GM19240 (cell line): ENCODE data around the gene FGD6.
"Not testable (repeated sequence)": the region's sequence is repeated elsewhere in the genome, so short reads cannot be mapped to it uniquely, and the experiment has no call there.

Source experiments
- DNase-seq: peaks from one replicate; pipeline ENCODE4 v3.0.0; 2011; ENCODE audit warnings: low spot score; ENCODE audit not compliant: insufficient read length

The FGD6 gene

GRCh38 chr12:95217377-95218149 is at the start of gene FGD6, which contains the start of gene VEZT:
Gene FGD6 (minus strand): TSS chr12:95217467. CDS start chr12:95217240, 227 bp downstream.
Gene VEZT (plus strand): TSS chr12:95217807. CDS start chr12:95217851, 44 bp downstream.
- DNase-seq, result peak; percentile 61

DNA sequence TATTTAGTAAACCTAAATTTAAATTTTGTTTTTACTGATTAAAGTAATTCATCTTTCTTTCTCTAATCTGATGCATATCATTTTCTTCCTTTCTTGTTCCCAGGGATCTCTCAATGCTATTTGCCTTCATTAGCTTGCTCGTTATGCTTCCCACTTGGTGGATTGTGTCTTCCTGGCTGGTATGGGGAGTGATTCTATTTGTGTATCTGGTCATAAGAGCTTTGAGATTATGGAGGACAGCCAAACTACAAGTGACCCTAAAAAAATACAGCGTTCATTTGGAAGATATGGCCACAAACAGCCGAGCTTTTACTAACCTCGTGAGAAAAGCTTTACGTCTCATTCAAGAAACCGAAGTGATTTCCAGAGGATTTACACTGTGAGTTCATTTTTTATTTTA is 49.0 kb upstream of the FGD6 start:
- no peak for DNase-seq

DNA sequence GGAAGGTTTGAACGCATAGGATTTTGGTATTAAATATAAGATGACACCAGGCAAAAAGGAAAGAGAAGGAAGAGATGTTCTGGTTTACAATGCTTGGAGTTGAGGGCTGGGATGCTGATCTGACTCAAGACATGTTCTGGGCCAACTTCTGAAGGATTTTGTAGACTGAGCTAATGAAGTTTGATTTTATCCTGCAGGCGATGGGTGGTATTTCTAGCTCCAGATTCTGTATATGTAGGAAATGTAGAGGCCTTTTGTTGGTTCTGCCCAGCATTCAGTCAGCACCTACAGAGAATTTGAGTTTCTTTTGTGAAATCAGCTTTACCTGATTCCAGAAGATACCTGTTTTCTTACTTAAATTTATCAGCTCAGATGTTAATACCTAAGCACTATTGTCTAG is 48.5 kb upstream of the FGD6 start:
- no peak for DNase-seq

DNA sequence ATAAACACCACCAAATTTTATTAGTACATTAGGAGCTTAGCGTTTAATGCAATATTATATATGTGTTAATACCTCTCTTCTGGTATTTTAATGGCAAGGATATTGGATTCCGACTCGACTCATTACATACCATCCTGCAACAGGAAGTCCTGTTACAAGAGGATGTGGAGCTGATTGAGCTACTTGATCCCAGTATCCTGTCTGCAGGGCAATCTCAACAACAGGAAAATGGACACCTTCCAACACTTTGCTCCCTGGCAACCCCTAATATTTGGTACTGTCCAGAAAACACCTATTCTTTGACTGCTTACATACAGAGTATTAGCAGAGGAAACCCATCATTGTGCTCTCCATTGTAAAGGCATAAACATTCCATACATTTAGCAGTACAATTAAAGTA is 45.5 kb upstream of the FGD6 start:
- DNase-seq, result no peak

GRCh38 chr12:95261109-95261508 is 43.8 kb upstream of the FGD6 start:
- DNase-seq, result no peak

DNA sequence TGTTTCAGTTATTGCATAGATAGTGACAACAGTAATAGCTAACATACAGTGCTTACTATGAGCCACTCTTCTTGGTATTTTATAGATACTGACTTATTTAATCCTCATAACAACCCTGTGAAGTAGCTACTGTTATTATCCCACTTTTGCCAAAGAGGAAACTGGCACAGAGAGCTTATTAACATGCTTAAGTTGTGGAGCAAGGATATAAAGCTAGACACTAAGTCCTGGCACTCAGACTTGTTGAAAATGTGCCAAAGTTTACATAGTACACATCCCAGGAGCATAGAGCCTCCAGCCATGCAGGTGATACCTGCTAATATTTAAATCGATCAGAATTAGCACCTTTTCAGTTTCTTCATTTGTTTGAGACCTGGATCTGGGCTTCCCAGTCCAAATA is 42.1 kb upstream of the FGD6 start:
- DNase-seq, result no peak

DNA sequence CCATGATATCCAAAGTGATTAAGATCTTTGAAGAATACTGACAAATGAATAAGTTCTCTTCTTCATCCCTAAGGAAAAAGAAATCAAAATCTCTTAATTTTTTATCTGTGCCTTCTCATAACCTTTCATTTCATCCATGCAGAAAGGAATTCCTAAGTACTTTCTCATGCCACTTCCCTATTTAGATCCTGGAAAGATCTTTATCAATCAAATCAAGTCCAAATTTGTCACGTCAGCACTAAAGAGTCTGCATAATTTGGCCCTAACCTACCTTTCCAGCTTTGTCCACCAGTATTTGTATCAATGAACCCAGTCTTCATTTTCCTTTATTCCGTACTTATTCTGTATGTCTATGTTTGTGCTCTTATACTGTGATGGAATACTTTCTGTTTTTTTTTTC is 41.5 kb upstream of the FGD6 start:
- no peak for DNase-seq

DNA sequence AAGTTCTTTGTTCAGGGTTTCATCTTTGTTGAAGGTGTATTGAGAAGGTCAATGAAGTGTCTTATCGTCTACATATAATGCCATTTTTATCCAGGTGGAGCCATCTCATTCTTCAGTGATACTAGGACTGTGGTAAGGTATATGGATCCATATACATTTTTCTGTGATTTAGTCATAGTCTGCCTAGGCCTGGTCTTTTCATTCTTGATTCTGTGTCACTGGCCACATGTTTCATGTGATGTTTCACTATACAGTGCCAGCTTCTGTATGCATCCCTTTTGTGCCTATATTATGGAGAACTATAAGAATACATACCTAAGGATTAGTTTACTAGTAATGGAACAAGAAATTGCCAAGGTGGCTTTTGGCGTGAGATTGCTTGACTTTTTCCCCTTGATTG is 40.9 kb upstream of the FGD6 start:
- DNase-seq, result no peak

DNA sequence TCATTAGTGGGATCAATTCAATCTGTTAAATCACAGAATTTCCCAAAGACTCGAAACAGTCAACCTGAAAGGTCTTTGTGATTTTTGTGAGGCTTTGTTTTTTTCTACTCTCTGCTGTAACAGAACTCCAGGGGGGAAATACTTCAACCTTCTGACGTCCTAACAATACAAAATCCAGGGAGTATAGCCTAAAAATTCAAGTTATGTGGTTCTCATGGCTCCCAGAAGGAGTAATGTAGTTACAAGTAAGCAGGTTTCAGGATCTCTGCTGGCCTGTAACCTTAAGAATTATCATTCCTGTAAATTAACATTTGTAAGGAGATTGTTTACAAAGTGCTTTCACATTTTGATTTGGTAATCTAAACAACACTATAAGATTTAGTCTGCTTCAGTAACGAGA is 40.3 kb upstream of the FGD6 start:
- no peak for DNase-seq

- DNase-seq, result no peak
Observed at GRCh38 chr12:95253386-95253785, 36.1 kb upstream of the FGD6 start.

- DNase-seq, result no peak
Observed at GRCh38 chr12:95248604-95249360, 31.5 kb upstream of the FGD6 start.

DNA sequence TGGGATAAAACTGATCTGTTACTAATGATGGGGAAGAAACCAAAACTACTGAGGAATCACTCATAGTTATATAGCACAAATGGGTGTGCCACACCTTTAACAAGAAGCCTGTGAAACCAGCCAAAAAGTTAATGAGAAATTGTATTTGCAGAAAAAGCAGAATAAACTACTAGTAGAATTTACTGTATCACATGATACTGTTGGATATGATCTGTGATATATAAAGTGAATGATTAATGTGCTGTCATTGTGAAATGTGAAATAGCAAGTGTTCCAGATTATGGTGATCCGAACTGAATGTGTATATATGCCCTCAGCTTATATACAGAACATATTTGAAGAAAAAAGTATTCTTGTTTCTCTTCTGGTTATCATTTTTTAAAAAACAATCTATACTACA is 30.8 kb upstream of the FGD6 start:
- no peak for DNase-seq

GRCh38 chr12:95244350-95244749 is 27.1 kb upstream of the FGD6 start:
- DNase-seq, result no peak

DNA sequence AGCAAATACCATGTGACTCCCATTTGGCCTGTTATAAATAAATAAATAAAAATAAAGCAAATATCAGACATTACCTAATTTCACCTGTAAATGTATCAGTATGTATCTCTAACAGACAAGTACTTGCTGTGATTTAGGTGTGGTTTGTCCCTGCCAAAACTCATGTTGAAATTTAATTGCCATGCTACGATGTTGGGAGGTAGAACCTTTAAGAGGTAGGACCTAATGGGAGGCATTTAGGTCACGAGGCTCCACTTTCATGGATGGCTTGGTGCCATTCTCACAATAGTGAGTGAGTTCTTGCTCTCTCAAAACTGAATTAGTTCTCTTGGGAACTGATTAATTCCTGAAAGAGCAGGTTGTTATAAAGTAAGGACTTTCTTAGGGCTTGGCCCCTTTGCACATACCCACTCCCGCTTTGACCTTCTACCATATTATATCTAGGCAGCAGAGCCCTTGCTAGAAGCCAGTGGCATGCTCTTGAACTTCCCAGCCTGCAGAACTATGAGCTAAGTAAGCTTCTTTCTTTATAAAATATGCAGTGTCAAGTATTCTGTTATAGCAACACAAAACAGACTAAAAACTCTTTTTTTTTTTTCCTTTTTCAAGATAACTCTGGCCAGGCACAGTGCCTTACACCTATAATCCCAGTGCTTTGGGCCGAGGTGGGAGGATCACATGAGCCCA is 26.4 kb upstream of the FGD6 start:
- no peak for DNase-seq

DNA sequence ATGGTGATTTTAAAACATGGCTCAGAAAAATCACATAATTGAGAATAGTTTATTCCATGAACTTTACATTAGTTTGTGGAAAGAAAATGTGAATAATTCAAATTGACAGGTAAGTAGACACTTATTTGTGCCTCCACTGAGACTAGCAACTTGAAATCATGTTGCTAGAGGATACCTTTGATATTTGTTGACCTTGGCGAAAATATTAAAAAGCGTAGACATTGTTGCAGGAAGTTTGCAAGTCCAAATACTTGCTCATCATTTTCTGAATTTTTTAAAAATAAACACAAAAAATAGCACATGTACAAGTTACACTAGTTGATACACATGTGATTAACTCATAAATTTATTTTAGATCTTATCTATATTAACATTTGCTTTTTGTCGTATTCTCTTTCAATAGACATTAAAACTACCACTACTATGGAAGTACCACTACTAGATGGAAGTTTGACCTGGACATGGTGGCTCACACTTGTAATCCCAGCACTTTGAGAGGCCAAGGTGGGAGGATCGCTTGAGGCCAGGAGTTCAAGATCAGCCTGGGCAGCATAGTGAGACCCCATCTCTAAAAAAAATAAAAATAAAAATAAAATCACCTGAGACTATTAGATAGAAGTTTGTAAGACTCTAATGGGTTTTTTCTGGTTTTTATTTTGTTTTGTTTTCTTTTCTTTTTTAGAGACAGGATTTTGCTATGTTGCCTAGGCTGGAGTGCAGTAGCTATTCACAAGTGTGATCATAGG is 24.7 kb upstream of the FGD6 start:
- no peak for DNase-seq

DNA sequence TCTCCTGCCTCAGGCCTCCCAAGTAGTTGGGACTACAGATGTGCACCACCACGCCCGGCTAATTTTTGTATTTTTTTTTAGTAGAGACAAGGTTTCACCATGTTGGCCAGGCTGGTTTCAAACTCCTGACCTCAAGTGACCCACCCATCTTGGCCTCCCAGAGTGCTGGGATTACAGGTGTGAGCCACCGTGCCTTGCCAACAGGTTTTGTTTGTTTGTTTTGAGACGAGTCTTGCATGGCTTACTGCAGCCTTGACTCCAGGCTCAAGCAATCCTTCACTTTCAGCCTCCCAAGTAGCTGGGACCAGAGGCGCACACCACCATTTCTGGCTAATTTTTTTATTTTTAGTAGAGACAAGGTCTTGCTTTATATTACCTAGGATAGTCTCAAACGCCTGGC is 23.9 kb upstream of the FGD6 start:
- DNase-seq, result not testable (repeated sequence)

DNA sequence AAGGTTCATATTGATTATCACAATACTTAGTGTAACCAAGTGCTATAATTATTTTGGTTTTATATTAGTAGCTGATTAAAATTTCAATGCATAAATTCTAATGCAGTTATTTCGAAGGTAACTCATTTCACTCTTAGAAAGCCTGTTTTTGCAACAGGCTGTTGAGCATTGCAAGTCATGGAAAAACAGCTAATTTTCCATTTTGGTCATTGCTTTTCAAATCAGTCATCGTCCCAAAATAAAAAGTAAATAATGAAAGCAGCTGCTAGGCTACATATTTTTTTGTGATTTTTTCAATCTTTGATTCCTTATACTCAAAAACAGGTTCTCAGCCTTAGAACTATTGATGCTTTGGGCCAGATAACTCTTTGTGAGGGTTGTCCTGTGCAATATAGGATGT is 23.3 kb upstream of the FGD6 start:
- DNase-seq, result no peak

- not testable (repeated sequence) for DNase-seq
Observed at GRCh38 chr12:95239835-95240234, 22.6 kb upstream of the FGD6 start.

- DNase-seq, result no peak
Observed at GRCh38 chr12:95239216-95239615, 21.9 kb upstream of the FGD6 start.

GRCh38 chr12:95238150-95238549 is 20.9 kb upstream of the FGD6 start:
- DNase-seq, result no peak

GRCh38 chr12:95237315-95237714 is 20.0 kb upstream of the FGD6 start:
- no peak for DNase-seq
